HL-60/S4 treated with phorbol 12-myristate 13-acetate at 8.2 ng/mL for 4 days and 3 days (cell line): ENCODE data around the gene IGSF9.
"Not testable (repeated sequence)": the region's sequence is repeated elsewhere in the genome, so short reads cannot be mapped to it uniquely, and the experiment has no call there.

Experiments
- in situ Hi-C: fragments of 300-500 bp; cut with MboI; formaldehyde crosslinking; loops from 2 replicates; pipeline ENCODE4 v1.15.0; 2022; ENCODE audit warnings: low sequenced_read_pairs

IGSF9 gene

DNA sequence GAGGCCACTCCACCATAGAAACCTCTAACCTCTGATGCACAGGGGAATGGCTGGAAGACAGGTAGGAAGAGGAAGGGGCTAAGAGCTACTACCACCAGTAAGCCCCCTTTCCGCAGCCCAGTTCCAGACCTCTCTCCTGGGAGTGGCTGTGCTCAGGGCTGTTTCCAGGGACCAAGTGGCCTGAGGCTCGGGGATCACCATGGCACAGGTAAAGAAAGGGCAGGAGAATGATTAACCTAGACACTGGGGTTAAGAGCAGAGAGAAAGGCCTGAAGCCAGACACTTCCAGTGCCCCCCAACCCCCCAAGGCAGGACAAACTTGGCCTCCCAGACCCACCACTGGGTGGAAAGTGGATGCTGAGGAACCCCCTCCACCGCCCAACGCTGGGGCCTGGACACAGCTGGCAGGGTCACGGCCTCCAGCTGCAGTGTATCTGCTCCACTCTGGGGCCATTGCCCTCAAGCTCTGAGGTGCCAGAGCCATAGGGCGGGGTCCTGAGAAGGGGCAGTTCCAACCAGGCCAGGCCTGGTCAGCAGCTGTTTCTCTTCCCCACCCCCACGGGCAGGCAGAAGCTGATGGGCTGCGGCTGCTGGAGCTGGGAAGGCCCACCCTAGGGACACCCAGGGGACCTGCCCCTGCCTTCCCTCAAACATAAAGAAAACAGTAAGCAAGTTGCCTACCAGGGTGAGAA, 22.8 kb downstream of the IGSF9 start:
- in situ Hi-C loops: no loop called here

DNA sequence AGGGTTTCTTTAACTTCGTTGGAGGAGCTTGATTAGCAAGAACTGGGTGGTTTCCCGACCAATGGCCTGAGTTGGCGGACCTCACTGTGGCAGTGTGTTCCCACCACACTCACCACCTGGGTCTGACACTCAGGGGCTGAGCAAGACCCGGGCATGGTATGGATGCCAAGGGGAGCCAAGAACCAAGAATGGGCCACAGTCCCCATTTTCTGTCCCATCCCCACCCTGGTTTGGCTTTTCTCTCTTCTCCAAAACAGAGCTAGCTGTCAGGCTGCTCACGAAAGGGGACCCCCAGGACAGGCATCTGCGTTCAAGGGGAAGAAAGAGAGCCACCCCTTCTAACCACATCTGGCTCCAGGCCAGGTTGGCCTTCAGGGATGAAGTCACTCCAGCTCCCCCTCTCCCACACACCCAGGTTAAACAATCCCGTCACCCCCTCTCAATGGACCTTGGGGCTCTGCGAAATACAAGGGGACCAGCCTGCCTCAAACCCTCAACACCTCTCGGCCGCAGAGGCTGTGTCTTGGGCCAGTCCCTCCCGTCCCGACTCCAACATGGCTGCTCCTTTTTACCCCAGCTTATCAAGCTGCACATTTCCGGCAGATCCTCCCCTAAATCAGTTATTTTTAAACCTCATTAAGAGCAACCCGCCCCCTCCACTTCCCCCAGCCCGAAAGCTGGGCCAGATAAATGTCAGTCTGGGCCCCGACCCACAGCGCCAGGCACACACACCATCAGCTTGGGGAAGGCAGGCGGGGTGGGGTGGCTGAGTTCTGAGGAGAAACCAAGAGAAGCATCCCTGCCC, 23.5 kb downstream of the IGSF9 start:
- in situ Hi-C loops: no loop called here

DNA sequence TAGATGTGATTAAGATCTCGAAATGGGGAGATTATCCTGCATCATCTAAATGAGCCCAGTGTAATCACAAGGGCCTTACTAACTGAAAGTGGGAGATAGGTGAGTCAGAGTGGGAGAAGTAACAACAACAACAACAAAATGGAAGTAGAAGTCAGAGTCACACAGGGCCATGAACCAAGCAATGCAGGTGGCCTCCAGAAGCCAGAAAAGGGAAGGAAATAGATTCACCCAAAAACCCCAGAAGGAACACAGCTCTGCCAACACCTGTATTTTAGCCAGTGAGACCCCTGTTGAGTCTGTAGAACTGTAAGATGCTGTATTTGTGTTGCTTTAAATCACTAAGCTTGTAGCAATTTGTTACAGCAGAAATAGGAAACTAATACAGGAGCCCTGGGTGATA, 24.2 kb downstream of the IGSF9 start:
- in situ Hi-C loops: no loop called here

DNA sequence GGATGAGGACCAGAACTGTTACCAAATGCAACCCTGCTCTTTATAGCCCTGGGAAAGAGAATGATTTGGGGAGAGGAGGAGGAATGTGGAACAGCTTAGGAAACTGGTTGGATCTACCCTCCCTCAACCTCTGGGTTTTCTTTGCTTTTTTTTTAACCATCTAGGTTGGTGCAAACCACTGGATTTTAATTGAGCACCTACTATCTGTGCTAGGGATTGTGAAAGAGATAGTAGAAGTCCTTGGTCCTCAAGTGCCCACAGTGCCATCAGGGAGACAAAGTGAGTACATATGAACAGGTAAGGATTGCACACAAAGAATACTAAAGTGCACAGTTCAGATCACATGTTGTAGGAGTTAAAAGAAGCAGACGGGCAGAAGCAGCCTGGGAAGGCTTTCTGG, 24.8 kb downstream of the IGSF9 start:
- in situ Hi-C loops: no loop called here

DNA sequence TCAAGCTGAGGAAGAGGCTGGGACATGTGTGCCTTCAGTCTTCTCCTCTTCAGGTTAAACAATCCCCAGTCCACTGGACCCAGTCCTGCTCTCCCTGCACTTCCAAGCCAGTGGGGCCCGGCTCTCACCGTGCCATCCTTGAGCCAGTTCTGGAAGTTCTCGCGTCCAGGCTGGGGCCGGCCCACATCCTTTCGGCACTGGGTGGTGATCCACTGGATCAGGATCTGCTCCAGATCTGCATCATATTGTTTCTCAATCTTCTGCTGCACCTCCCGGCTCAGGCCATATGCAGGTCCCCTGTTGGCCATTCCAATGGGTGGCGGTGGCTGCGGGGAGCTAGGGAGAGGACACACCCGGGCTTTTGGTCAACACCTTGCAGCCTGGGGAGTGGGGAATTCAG, 25.2 kb downstream of the IGSF9 start:
- in situ Hi-C loops: no loop called here

DNA sequence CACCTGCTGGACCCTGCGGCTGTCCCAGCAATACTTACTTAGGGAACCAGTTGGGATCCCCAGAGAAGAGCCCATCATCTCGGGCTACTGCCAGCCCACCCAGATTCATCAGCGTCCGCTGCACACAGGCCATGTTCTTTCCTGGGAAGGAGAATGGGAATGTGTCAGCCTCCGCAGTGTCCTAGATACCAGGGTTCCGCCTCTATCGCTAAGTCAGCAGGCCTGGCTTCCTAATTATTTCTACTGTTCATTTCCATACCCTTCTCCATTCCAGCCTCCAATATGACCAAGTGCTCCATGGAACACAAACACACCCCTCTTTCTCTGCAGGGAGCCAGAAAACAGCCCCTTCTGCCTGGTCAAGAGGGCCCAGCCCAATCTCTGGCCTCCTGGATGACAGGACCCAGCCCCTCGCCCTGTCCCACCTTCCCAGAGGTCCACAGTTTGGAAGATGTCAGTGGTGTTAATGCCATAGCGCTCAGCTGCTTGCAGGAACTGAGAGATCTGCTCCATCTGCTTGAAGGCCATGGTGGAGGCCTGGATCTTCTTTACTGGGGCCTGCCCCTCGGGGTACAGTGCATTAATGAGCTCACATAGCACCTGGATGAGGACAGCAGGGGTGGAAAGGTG, 26.1 kb downstream of the IGSF9 start:
- in situ Hi-C loops: no loop called here

DNA sequence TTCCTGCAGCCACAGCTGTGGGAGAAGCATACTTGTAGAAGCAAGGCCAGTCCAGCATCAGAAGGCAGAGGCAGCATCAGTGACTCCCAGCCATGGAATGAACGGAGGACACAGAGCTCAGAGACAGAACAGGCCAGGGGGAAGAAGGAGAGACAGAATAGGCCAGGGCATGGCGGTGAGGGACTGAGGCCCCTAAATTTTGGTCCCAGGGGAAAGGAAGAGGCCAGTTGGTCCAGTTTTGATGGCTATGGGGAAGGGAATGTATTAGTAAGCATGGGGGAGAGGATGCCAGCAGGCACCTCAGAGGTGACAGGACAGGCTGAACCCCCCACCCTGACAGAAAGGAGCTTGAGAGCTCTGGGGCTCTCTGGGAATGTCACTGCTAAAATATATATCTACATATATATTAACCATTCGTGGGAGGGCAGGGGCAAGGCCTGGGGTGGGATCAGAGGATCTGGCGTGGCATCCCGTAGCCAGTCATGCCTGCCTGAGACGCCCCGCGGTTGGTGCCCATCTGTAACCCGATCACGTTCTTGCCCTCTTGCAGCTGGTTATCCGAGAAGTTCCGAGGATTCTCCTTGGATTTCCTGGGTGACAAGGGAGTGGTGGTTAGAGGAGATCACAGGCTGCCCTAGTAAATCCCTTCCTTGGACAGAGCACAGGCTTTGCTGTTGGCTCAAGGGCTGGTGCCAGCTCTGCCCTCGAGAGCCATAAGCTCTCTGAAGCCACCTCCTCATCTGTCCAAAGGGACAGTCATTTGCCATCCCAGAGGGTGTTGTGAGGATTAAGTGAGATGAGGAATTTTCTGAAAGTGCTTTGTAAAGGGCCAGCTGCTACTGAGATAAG, 26.8 kb downstream of the IGSF9 start:
- in situ Hi-C loops: no loop called here

DNA sequence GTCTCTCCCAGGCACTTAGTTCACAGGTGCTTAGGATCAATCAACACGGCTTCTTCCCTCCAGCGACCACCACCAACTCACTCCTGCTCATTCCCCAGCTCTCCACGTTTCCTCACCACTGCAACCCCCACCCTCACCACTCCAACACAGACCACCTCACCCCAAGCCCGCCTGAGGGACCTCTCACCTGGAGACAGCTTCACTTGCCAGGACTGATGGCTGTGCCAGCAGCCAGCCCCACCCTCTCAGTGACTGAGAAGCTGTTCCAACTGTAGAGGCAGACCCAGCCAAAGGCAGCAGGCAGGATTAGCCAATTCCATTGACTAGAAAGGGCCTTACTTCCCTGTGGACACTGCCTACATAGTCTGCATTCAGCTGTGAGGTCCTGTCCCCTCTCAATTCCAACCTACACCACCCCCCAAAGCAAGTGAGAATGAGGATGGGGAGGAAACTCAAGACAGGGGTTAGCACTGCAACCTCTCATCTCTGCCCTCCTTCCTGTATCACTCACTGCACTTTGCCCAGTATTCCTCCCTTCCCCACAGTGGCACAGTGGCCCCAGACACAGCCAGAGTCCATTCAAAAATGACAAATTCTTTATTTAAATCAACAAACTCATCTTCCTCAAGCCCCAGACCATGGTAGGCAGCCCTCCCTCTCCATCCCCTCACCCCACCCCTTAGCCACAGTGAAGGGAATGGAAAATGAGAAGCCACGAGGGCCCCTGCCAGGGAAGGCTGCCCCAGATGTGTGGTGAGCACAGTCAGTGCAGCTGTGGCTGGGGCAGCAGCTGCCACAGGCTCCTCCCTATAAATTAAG, 27.7 kb downstream of the IGSF9 start:
- in situ Hi-C loops: no loop called here

DNA sequence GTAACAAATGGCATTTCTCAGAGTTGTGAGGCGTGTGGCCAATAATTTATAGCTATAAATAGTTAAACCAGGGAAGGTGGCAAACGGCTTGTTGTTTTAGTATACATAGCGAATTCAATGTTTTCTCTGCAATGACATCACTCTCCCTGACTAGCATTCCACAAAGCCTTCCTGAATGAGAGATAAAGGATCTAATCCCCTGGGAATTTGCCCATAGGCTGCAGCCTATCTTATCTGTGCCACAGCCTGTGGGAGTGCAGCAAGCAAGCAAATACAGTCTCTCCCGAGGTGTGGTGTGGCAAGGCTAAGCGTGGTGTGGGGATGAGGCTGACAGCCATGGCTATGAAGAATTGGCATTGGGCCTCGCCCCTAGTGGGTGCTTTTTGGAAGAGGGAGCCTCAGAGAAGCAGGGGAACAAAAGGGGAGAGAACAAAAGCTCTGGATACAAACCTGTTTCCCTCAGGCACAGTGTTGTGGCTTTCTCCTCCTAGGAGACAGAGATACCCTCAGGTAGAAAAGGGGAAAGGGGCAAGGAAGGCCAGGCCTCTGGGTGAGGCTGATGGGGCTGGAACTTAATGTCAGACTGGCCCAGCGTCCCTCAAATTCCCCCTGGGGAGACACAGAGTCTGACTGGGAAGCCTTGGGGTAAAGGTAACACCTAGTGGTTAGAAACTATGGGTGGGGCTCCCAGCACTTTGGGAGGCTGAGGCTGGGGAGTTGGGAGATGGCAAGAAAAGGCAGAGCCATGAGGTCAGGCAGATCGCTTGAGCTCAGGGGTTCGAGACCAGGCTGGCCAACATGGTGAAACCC, 29.0 kb downstream of the IGSF9 start:
- in situ Hi-C loops: no loop called here

DNA sequence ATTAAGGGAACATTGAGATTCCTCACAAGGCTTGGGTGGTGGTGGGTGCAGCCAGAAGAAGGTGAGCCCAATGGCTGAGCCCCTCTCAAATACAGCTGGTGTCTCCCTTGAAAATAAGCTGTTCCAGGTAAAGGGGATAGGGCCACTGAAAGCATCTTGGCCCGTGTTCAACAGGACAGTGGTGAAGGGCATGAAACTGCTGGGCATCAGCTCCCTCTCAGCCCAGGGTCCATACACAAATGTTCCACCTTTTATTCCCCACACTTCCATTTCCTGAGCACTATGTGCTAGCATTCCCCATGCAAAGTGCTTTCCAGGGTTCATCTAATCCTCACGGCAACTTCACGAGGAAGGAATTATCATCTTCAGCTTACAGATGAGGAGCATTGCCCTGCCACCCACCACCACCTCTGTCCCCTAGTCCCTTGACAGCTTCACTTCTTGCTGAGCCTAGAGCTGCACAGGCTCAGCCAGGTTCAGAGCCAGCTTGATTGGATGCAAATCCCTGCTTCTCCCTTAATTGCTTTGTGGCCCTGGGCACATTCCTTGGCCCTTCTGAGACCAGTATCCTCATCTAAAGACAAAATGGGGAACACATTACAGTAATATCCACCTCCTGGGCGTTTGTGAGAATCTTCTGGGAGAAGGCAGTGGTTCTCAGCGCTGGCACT, 29.7 kb downstream of the IGSF9 start:
- in situ Hi-C loops: no loop called here

DNA sequence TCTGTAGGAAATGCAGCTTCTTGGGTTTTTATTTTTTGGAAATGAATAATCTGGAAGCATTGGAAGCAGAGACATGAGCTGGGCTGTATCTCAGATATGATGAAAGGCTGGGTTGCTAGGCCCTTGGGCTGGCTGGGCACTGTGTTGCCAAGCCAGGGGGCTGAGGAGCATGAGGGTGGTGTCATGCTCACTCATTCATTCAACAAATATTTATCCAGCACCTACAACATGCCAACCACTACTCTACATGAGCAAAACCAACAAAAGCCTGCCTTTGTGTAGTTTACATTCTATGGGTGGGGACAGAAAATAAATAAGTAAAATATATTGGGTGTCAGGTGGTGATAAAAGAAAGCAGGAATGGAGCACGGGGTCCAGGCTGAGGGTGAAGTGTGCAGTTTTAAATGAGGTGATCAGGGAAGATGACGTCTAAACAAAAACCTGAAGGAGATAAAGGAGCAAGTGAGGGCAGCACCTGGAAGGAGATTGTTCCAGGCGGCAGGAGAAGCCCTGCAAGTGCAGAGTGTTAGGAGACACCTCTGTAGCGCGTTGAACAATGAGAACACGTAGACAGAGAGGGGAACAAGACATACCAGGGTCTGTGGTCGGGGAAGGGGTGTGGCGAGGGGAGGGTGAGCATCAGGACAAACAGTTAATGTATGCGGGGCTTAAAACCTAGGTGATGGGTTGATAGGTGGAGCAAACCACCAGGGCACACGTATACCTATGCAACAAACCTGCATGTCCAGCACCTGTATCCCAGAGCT, 31.0 kb downstream of the IGSF9 start:
- in situ Hi-C loops: no loop called here

DNA sequence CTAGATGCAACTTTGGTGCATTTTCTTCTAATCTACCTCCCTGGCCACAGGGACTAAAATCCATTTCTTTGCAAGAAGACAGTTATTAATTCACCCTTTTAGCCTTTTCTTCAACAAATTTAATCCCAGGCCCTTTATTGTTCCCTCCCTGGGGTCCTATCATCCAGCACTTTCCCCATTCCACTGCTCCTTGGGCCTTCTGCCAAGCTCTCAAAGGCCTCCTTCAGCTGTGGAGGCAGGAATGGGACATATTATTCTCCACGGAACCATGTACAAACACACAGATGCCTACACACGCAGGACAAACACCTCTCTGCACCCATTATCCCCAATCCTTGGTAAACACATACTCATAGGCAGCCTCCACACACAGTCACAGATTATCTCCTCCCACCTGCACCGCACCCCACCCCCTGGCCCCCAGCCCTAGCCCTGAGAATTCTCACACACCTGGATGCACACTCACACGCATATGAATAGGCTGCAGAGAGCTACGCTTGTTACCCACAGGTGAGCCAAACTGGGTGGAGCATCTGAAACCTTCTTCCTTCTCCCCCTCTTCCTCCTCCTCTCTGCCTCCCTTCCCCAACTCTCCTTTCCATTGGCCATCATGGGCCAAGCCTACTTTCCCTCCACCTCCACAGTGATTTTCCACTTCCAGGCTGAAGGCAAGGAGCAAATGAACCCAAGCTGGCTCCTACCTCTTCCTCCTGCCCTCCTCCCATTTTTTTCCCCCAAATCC, 31.8 kb downstream of the IGSF9 start:
- in situ Hi-C loops: no loop called here

DNA sequence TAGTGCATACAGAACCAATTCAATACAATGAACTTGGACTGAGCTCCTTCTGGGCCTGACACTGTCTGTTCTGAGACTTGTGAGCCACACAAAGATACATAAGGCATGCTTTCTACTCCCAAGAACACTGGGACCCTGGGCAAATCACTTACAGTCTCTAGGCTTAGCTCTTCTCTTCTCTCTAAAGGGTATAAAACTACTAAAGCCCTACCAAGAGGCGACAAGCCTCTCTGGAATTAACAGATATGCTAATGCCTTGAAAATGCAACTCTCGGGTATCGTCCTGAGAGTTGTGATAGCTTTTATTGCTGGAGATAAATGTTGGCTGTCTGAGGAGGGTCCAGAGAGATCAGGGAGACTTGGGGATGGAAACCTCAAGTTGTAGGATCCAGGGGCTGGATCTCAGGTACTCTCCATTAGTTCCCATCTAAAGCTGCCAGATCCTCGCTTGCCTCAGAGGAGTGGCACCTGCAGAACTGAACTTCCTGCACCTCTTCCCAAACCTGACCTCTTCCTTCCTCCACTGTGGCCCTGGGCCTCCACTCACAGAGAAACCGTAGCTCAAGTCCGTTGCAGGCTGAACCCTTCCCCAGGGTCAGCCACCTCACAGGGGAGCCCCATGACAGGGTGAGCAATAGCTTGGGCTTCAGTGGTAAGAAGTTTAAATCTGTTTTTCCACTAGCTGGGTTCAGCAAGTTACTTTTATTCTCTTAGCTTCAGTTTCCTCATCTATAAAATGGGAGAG, 33.9 kb downstream of the IGSF9 start:
- in situ Hi-C loops: no loop called here

DNA sequence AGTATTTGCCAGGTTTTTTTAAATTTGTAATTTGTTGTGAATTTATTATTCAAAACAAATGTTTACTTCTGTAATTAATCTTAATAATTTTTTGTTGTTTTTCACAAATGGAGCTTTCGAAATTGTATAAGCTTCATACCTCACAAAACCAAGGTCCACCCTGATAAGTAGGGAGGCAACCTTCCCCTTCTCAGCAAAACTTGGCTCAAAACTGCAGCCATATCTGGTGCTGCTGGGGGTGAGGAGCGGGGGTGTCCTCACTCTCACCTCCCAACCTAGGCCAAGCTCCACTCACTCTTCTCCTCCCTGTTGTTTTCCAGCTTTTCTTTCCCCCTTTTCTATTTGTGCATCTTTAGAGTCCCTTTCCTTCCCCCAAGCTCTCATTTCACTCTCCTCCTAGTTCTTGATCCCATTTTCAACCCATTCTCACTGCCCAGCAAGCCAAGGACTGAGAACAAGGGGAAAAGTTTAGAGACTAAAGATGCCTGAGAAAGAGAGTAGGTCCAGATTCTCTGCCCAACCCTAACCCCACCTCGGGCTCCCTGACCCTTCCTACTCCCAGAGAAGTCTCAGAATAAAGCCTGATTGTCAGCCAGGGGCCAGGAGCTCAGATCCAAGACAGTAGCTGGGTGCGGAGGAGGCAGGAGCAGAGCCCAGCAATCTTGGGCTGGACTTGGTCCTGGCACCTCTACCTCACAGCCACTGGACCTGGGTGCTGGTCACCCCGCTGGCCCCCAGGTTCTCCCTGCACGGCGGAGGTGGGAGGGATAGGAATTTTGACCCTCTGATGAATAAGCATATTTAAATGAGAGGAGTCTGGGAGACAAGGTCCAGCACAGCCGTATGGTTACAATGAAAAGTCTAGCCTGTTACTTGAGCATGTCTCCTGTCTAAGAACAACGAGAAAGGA, 37.1 kb downstream of the IGSF9 start:
- in situ Hi-C loops: no loop called here

DNA sequence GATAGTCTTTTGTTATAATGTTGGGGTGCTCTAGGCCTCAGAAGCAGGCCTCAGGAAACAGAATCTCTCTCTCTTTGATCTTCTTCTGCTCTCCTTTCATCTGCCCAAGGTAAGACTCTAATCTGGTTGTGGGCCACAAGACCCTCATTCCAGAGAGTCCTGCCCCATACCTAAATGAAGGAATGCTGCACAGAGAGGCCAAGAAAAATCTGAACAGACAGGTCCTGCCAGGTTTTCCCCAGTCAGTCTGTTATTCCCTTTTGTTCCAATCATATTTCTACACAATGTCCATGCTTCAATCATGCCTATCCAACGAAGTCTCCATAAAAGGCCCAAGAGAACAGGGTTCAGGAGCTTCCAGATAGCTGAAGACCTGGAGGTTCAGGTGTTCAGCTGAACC, 38.5 kb downstream of the IGSF9 start:
- in situ Hi-C loops: no loop called here

DNA sequence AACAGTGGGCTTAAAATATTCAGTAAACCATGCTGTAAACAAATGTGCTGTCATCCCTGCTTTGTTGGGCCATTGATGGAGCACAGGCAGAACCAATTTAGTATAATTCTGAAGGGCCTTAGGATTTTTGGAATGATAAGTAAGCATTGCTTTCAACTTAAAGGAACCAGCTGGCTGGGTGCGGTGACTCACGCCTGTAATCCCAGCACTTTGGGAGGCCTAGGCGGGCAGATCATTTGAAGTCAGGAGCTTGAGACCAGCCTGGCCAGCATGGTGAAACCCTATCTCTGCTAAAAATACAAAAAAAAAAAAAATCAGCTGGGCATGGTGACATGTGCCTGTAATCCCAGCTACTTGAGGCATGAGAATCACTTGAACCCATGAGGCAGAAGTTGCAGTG, 41.4 kb downstream of the IGSF9 start:
- in situ Hi-C loops: not testable (repeated sequence)
